CD4-positive, alpha-beta T cell treated with Interleukin-4 for 1 hour (primary cell): ENCODE results near the gene POLA2.

Experiments used
- DNase-seq, 2 donors: peaks; one replicate each; pipeline ENCODE4 v3.0.0-alpha.2; 2020 to 2022

The POLA2 gene

DNA sequence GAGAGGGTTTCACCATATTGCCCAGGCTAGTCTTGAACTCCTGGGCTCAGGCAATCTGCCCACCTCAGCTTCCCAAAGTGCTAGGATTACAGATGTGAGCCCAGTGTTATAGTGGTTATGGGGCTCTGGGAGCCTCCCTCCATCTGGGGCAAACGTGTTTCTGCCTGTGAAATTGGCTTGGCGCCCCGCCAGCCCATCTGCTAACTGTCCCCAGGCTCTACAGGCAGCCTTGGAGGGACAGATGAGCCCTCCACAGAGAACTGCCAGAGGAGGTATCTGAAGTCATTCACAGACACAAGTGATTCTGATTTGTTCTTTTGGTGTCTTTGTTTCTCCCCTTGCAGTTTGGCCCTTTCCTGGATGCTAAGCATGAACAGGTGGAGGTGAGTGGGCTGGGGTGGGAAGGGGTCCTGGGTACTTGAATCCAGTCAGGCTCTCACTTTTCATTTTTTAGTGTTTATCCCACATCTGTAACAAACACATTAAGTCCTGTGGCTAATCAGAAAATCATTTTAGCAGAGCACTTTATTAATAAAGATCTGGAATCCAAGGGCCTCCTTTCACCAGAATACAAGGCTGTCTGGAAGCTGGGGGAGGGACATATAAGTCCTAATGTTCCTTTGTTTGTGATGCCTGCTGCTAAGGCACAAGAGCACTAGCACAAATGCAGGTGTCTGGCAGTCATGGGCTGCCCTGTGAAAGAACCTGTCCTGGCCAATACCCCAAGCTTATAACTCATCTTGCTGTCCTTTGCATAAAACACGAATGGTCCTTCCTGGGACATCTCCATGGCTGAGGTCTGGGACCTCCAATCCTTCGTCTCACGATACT, 27.2 kb downstream of the POLA2 start:
- no peak for DNase-seq

GRCh38 chr11:65290448-65291165, 28.8 kb downstream of the POLA2 start:
- peak; percentile 19 to 80 for DNase-seq

DNA sequence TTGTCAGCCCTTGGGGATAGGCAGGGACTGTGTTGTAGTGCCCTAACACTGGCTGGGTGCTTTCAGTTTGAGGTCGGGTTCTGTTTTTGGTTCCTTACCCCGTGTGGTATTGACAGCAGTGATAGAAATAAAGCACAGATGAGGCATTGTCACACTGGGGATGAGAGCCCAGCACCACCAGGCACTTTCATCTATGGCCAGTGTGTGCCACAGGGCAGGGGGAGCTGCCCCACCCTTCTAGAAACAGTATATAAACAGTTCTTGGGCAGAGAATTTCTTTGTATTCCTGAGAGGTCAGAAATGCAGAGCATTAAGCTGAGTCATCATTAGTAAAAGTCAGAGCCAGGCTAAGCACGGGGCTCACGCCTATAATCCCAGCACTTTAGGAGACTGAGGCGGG, 29.9 kb downstream of the POLA2 start:
- DNase-seq: no peak

DNA sequence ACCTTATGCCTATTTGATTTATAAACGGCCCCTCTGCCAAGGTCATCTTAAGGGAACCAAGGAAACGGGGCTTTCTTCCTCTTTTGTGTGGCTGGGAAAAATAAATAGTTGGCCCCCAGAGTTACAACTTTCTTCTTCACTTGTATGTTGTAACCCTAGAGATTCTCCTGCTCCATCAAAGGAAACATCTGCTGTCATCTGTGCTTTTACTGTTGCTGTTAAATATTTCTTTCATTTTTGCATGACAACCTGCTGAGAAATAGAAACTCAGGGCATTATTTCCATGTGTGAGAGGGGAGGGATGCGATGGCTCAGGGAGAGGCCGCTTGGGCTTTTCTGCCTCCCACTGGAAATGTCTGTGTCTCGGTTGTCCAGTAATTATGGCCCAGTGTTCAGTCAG, 31.1 kb downstream of the POLA2 start:
- no peak for DNase-seq

- no peak for DNase-seq
Observed at GRCh38 chr11:65293909-65294381, 32.2 kb downstream of the POLA2 start.

- DNase-seq: no peak
Observed at GRCh38 chr11:65295001-65295400, 33.2 kb downstream of the POLA2 start.

- DNase-seq: no peak
Observed at GRCh38 chr11:65295571-65296341, 34.0 kb downstream of the POLA2 start.

- DNase-seq: no peak
Observed at GRCh38 chr11:65297026-65297672, 35.4 kb downstream of the POLA2 start.

- DNase-seq: no peak
Observed at GRCh38 chr11:65298131-65298535, 36.4 kb downstream of the POLA2 start.

GRCh38 chr11:65298655-65299179, 37.0 kb downstream of the POLA2 start:
- DNase-seq: no peak

DNA sequence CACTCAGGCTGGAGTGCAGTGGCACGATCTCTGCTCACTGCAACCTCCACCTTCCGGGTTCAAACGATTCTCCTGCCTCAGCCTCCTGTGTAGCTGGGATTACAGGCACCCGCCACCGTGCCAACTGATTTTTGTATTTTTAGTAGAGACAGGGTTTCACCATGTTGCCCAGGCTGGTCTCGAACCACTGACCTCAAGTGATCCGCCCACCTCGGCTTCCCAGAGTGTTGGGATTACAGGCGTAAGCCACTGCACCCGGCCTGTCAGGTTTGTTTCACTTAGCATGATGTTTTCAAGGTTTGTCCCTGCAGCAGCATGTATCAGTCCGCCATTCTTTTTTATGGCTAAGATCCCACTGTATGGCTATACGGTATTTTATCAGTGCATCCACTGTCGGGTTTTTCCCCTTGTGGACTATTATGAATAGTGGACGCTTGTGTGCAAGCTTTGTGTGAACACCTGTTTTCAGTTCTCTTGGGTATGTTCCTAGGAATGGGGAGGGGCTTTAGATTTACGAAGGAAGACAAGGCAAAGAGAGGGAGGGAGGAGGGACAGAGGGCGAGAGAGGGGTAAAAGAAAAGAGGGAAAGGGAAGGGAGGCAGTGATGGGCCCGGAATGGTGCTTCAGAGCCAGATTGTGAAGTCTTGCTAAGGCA, 39.0 kb downstream of the POLA2 start:
- DNase-seq: no peak

DNA sequence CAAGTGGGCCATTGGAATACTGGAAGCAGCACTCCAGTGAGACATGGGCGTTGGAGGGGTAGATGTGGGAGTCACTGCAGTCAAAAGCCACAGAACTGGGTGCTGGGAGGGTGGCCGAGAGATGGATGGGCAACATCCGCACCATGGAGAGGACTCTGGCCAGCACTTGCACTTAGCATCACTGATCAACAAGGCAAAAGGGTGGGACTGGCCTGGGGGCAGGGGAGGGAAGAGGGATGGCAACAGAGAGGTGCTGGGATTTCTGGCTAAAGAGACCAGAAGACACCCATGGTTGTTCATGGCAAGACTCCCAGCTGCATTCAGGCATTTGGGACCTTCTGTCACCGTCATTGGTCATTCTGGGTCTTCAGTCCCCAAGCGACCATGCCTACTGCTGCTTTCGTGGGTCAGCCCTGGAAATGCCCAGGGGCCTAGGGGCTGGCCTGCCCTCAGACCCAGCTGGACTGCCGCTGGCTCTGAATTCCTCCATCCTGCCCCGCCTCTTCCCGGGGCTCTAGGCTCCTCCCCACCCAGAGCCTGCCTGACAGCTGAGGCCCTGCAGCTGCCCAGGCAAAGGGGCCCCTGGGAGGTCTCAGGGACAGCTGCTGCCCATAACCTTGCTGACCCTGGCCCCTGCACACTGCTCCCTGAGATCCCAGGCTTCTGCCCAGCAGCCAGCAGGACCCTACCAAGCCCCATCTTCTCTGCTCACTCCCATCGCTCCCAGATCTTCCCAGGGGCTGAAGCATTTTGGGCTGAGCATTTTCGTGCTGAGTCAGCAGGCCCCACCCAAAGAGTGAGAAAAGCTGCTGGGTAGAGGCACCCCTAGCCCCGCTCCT, 39.9 kb downstream of the POLA2 start:
- no peak for DNase-seq

GRCh38 chr11:65303555-65303954, 41.8 kb downstream of the POLA2 start:
- no peak for DNase-seq

GRCh38 chr11:65304110-65304509, 42.3 kb downstream of the POLA2 start:
- no peak for DNase-seq

- DNase-seq: no peak
Observed at GRCh38 chr11:65304613-65305012, 42.9 kb downstream of the POLA2 start.

DNA sequence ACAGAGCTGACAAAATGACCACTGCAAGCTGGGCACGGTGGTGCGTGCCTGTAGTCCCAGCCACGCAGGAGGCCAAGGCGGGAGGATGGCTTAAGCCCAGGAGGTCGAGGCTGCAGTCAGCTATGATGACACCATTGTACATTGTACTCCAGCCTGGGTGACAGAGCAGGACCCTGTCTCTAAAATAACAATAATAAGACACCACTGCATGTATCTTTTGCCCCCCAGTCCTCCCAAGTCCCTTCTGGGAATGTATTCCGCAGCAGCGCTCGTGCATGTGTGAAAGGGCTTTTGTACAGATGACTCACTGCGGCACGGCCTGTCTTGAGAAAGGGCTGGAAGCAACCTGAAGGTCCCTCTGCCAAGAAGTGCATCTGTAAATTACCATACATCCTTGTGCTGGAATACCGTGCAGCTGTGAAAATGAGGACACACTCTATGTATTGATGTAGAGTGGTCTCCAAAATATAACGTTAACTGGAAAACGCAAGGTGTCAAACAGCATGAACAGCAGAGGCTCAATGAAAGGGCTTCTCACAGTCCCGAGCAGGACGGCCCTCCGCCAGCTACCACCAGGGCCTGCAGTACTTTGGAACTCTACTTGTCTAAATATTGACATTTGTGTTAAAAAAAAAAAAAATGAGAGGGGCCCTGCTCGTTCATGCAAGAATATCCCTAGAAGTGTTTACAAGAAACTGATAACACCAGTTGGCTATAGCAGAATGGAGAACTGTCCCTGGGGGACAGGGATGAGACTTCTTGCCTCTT, 43.9 kb downstream of the POLA2 start:
- no peak for DNase-seq

DNA sequence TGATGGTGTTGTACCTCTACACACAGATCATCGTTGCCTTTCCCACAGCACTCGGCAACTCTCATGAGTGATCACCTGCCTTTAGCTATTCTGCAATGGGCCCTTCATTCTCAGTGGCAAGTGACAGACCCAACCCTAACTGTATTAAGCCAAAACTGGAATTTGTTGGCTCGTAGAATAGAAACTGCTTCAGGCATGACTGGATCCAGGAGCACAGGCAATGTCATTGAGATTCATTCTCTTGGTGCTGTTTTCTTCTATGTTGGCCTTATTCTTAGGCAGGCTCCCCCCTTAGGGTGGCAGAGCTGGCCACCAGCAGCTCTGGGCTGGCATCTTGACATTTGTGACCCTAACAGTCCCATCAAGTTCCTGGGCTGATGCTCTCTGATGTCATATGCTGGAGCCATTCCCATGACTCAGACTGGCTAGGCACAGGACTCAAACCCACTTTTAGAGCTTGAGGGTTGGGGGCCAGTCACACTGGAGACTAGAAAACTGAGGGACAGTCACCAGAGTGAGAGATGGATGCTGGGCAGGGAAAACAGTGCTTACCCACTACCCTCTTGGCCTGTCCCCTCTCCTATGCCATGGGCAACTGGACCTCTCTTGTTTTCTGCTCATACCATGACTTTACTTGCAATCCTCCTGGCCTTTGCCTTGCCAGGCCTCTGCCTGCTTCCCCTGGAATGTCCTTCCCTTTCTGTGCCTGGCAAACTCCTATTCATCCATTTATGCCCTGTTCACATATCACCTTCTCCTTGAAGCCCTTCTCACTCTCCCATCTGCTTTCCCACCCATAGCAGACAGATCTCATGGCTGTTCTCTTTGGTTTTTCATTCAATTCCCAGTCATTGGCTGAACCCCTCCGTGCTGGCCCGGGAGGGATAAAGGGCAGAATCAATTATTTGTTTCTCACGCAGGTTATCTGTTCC, 45.8 kb downstream of the POLA2 start:
- DNase-seq: no peak

DNA sequence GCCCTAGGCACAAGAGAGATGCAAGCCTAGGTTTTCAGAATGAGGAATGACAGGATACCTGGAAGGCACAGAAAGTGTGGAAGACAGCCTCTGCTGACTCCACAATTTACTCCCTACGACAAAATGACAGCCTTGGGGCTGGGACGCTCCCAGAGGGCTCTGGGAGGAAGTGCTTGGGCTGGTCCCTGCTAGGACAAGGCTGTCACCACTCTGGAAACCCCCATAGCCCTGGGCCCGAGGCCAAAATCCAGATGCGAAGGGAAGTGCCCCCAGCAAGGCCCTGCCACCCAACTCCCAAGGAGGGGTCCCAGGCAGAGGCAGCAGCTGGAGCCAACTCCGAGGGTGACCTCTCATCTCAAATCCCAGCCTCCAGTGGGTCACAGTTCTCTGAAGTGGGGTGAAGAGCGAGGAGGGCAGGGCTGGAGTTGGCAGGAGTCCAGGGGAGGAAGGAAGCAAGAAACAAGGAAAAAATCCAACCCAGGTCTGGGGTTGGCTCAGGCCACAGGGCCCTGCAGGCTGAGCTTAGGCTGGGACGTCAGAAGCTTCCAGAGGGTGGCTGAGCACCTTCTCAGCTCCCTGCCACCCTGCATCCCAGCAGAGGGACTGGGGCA, 46.6 kb downstream of the POLA2 start:
- DNase-seq: peak in 1 of 2 donors; percentile 62

- no peak for DNase-seq
Observed at GRCh38 chr11:65309006-65309405, 47.2 kb downstream of the POLA2 start.
